GM21576 (cell line): ENCODE results near the gene TBC1D30.
A peak's percentile ranks its signal among the peaks of the same experiment; 100 is the strongest.
"Not testable (repeated sequence)": the region's sequence is repeated elsewhere in the genome, so short reads cannot be mapped to it uniquely, and the experiment has no call there.

ENCODE experiments used
- ATAC-seq: cut with Tn5 transposase; IDR thresholded peaks from one replicate; pipeline ENCODE4 v1.9.1; 2021; ENCODE audit warnings: mild to moderate bottlenecking, moderate library complexity; ENCODE audit not compliant: unreplicated experiment

The TBC1D30 gene

GRCh38 chr12:64824500-64825142 is at the start of gene TBC1D30:
Gene TBC1D30 (plus strand): TSS chr12:64824647. CDS start chr12:64824880, 233 bp downstream.
- no peak for ATAC-seq

GRCh38 chr12:64775147-64775736 is 49.2 kb upstream of the TBC1D30 start:
- not testable (repeated sequence) for ATAC-seq

GRCh38 chr12:64779354-64779974 is 45.0 kb upstream of the TBC1D30 start:
- no peak for ATAC-seq

DNA sequence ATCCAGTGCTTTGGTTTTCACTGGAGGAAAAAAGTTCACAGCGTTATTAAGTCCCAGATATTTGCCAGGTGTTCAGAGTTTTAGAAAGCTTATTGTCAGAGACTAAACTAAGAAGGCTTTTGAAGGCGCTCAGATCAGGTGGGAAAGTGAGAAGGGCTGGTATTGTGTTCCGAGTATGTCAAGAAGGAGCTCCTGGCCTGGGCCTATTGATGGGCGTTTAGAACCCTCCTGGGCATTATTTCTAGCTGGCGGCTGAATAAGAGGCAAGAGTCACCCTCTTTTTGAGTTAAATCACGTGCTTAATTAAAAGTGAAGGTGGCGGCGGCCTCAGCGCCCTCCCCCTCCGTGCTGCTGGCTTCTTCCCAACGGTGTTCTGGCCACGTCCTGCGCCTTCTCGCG is 44.3 kb upstream of the TBC1D30 start:
- no peak for ATAC-seq

DNA sequence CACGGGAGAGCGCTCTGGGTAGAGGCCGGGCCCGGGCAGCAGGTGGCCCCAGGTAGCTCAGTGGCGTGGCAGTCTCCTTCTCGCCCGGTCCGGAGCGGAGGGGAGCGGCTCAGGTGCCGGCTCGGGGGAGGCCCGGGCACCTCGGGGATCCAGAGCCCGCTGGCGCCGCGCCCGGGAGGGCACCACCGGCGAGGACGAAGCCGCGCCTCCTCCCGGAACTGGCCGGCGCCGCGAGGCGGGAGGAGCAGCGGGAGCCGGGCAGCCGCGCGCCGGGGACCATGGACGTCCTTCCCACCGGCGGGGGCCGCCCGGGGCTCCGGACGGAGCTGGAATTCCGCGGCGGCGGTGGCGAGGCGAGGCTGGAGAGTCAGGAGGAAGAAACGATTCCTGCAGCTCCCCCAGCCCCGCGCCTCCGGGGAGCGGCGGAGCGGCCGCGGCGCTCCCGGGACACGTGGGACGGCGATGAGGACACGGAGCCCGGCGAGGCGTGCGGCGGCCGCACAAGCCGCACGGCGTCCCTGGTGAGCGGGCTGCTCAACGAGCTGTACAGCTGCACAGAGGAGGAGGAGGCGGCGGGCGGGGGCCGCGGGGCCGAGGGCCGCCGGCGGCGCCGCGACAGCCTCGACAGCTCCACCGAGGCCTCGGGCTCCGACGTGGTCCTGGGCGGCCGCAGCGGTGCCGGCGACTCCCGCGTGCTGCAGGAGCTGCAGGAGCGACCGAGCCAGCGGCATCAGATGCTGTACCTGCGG is 43.7 kb upstream of the TBC1D30 start:
- no peak for ATAC-seq

GRCh38 chr12:64781280-64782190 is 42.9 kb upstream of the TBC1D30 start:
- ATAC-seq = no peak

GRCh38 chr12:64782191-64782876 is 42.1 kb upstream of the TBC1D30 start:
- ATAC-seq = no peak

DNA sequence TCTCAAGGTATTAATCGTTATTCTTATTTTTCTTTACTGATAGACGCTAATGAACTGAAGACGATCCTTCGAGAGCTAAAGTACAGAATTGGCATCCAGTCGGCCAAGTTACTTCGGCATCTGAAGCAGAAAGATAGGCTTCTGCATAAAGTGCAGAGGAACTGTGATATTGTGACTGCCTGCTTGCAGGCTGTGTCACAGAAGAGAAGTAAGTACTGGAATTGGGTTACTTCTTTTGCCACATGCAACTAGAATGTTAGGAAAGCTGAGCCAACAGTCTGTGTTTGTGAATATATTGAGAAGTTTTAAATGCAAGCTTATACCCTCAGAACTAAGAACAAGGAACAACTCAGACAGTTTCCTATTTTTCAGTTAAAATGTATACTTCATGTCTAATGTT is 38.6 kb upstream of the TBC1D30 start:
- ATAC-seq = no peak

GRCh38 chr12:64790166-64790565 is 34.3 kb upstream of the TBC1D30 start:
- ATAC-seq = no peak

- no peak for ATAC-seq
These were observed 33.4 kb upstream of the TBC1D30 start for GRCh38 chr12:64791036-64791435.

- no peak for ATAC-seq
These were observed 32.3 kb upstream of the TBC1D30 start for GRCh38 chr12:64792128-64792527.

DNA sequence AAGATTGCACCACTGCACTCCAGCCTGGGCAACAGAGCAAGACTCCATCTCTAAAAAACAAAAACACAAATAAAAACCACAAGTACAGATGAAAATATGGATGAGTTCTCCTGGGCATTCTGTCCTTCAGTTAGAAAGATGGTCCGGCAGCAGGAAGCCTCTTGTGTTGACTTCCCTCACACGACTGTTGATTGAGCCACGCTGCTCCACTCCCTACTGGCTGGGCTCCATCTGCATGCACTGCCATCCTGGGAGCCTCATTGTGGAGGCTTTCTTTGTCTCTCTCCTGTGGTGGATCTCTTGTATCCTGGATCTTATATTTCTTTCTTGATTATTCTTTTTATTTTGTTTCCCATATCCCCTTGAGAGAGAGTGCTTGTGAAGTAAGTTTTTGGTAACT is 30.8 kb upstream of the TBC1D30 start:
- ATAC-seq = no peak

DNA sequence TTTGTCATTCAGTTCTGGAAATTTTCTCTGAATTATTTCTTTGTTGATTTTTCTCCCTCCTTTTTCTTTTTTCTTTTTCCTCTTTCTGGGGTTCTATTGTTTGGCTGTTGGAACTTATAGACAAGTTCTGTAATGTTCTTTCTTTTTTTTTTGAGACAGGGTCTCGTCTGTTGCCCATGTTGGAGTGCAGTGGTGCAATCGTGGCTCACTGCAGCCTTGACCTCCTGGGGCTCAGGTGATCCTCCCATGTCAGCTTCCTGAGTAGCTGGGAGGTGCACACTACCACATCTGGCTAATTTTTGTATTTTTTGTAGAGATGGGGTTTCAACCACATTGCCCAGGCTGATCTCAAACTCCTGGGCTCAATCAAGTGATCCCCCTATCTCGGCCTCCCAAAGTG is 30.1 kb upstream of the TBC1D30 start:
- ATAC-seq = no peak

DNA sequence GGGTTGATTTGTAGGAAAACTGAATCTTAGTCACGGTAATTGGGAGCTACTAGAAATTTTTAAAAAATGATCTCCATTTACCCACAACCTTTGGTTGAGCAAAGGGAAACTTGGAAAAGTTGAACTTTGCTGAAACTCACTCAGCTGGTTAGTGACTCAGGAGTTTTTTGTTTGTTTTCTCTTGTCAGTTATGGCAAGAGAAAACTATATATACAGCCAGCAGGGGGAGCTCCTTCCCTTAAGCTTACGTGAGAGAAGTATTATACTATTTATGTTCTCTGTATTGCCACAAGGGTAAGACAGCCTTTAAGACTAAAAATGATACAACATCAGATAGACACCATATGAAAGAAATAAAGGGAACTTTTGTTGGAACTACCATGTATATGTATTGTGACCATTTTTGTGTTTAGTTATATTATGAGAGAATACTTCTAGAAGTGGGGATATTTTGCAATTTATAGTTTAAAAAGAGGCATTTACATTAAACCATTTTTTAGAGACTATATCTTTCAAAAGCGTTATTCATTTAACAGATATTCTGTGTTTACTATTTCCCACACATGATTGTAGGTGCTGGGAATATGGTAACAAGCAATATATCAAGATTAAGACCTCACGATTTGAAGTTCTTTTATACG is 28.1 kb upstream of the TBC1D30 start:
- peak; percentile 58 for ATAC-seq

DNA sequence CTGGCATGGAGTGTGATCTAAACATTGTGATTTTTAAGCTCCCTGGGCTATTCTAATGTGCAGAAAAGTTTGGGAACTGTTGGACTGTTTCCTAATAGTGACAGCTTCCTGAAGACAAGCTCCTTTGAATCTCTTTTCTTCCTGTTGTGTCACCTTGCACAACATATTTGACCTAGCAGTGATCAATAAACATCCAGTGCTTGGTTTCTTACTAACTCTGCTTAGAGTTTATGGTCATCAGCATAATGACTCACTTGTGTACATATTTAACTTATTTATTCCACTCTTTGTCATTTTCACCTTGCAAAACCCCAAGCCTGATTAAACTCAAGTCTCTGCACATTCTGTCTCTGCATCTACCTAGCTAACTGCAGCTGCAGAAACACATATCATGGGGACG is 27.3 kb upstream of the TBC1D30 start:
- no peak for ATAC-seq

GRCh38 chr12:64798165-64798564 is 26.3 kb upstream of the TBC1D30 start:
- ATAC-seq = no peak

- peak; percentile 60 for ATAC-seq
These were observed 23.8 kb upstream of the TBC1D30 start for GRCh38 chr12:64800640-64801039.

- ATAC-seq = no peak
These were observed 23.1 kb upstream of the TBC1D30 start for GRCh38 chr12:64801381-64801780.

DNA sequence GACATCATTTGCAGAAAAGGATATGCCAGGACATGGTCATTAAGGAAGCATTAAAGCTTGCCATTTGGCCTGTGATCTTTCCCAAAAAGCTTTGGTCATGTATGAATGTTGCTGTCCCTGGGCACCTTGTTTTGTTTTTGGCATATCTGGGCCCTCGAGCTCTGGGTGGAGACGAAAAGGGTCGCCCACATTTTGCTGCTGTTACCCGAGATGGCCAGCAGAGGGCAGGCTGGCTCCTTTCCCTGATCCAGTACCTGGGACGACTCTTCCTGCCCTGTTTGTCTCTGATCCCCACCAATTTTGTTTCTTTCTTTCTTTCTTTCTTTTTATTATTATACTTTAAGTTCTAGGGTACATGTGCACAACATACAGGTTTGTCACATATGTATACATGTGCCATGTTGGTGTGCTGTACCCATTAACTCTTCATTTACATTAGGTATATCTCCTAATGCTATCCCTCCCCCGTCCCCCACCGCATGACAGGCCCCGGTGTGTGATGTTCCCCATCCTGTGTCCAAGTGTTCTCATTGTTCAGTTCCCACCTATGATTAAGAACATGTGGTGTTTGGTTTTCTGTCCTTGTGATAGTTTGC is 22.2 kb upstream of the TBC1D30 start:
- ATAC-seq = peak; percentile 61
